Activated T-cell treated with anti-CD3 and anti-CD28 coated beads, Interleukin-2, amount 50 U/mL, for 72 hours (primary cell): Measurements from ENCODE around the gene DNAH8. TPM values are rescaled to one million over a fixed set of nuclear protein-coding genes. Genes with fewer than 3 reads are reported as not detected.

Experiments used
- ATAC-seq, 2 donors: fragments of 150-1000 bp; cut with Tn5 transposase; replicated peaks in 1 of 2; 2 replicates each; pipeline ENCODE4 v1.10.0; 2021; ENCODE audit warnings: moderate library complexity in 2 of 2, mild to moderate bottlenecking in 1 of 2
- DNase-seq, 2 donors: peaks; one replicate each; pipeline ENCODE4 v3.0.0; 2021 to 2022; ENCODE audit warnings: mixed read lengths in 1 of 2
- H3K27ac Mint-ChIP-seq: one replicate; pipeline ENCODE4 v1.8.0; 2022; ENCODE audit warnings: mild to moderate bottlenecking, moderate library complexity, mixed read lengths
- H3K27me3 Mint-ChIP-seq: one replicate; pipeline ENCODE4 v1.8.0; 2022; ENCODE audit warnings: low read depth, mixed read lengths
- H3K36me3 Mint-ChIP-seq, 2 donors: one replicate each; pipeline ENCODE4 v1.8.0; 2022; ENCODE audit warnings: mixed read lengths in 2 of 2, mild to moderate bottlenecking in 1 of 2; ENCODE audit not compliant: insufficient read depth in 2 of 2
- H3K4me1 Mint-ChIP-seq: one replicate; pipeline ENCODE4 v1.8.0; 2022; ENCODE audit warnings: low read depth, mixed read lengths
- H3K4me3 Mint-ChIP-seq, 2 donors: one replicate each; pipeline ENCODE4 v1.8.0; 2022; ENCODE audit warnings: mild to moderate bottlenecking in 2 of 2, mixed read lengths in 2 of 2, moderate library complexity in 2 of 2
- H3K9me3 Mint-ChIP-seq, 2 donors: one replicate each; pipeline ENCODE4 v1.8.0; 2022; ENCODE audit warnings: mixed read lengths in 2 of 2
- total RNA-seq, 2 donors: library from RNA; stranded (reverse); gene quantifications; one replicate each; pipeline ENCODE4 v1.2.3, GENCODE V29; 2022

Gene DNAH8
- total RNA-seq, 2 donors from 2014 or later: 0.02 to 0.41 TPM

- Mint-ChIP-seq H3K27ac (no peak within 1 kb of the TSS), H3K4me3 (peak within 1 kb of the TSS; percentile 85 to 89), H3K27me3 (peaks cover 38% of the 10 kb centered on the region), H3K4me1 (peaks cover 32% of the 10 kb centered on the region), H3K36me3 (no peaks in the 10 kb centered on the region), H3K9me3 (no peaks in the 10 kb centered on the region)
- ATAC-seq (peak; percentile 57 to 60), DNase-seq (peak; percentile 30 to 33)
Measured at GRCh38 chr6:39048481-39049399, 333.6 kb downstream of the DNAH8 start, which contains the start of gene GLP1R. GLP1R (plus strand) TSS chr6:39048781; CDS start chr6:39048841, 60 bp downstream.

GRCh38 chr6:39049575-39050283 is 334.6 kb downstream of the DNAH8 start:
- H3K9me3 Mint-ChIP-seq: no peaks in the 10 kb centered on the region
- H3K27me3 Mint-ChIP-seq: peaks cover 38% of the 10 kb centered on the region
- ATAC-seq (no peak), DNase-seq (no peak)
- peak overlapping the region; percentile 85 to 89 for H3K4me3 Mint-ChIP-seq
- peaks cover 32% of the 10 kb centered on the region for H3K4me1 Mint-ChIP-seq
- no peaks in the 10 kb centered on the region for H3K36me3 Mint-ChIP-seq
- H3K27ac Mint-ChIP-seq: no peak overlapping the region

GRCh38 chr6:39050453-39051112 is 335.5 kb downstream of the DNAH8 start:
- no peaks in the 10 kb centered on the region for H3K36me3 Mint-ChIP-seq
- DNase-seq (peak; percentile 20 to 44), ATAC-seq (peak; percentile 80 to 81)
- no peaks in the 10 kb centered on the region for H3K9me3 Mint-ChIP-seq
- peak overlapping the region; percentile 92 for H3K27ac Mint-ChIP-seq
- H3K4me3 Mint-ChIP-seq: peak overlapping the region; percentile 85 to 89
- peaks cover 32% of the 10 kb centered on the region for H3K4me1 Mint-ChIP-seq
- H3K27me3 Mint-ChIP-seq: peaks cover 38% of the 10 kb centered on the region

- H3K9me3 Mint-ChIP-seq: no peaks in the 10 kb centered on the region
- peak overlapping the region; percentile 85 to 89 for H3K4me3 Mint-ChIP-seq
- H3K4me1 Mint-ChIP-seq: peaks cover 32% of the 10 kb centered on the region
- H3K27me3 Mint-ChIP-seq: peaks cover 35% of the 10 kb centered on the region
- no peaks in the 10 kb centered on the region for H3K36me3 Mint-ChIP-seq
- DNase-seq (no peak), ATAC-seq (no peak)
- H3K27ac Mint-ChIP-seq: no peak overlapping the region
Measured at GRCh38 chr6:39051399-39052122, 336.4 kb downstream of the DNAH8 start.

- H3K36me3 Mint-ChIP-seq: no peaks in the 10 kb centered on the region
- H3K4me1 Mint-ChIP-seq: peaks cover 32% of the 10 kb centered on the region
- H3K27me3 Mint-ChIP-seq: peaks cover 20% of the 10 kb centered on the region
- H3K4me3 Mint-ChIP-seq: no peak overlapping the region
- no peak for DNase-seq
- H3K9me3 Mint-ChIP-seq: no peaks in the 10 kb centered on the region
- no peak for ATAC-seq
- no peak overlapping the region for H3K27ac Mint-ChIP-seq
Measured at GRCh38 chr6:39053016-39053624, 338.0 kb downstream of the DNAH8 start.

GRCh38 chr6:39053854-39054576 is 338.9 kb downstream of the DNAH8 start:
- no peaks in the 10 kb centered on the region for H3K36me3 Mint-ChIP-seq
- peaks cover 31% of the 10 kb centered on the region for H3K4me1 Mint-ChIP-seq
- no peak overlapping the region for H3K27ac Mint-ChIP-seq
- ATAC-seq (no peak), DNase-seq (no peak)
- no peaks in the 10 kb centered on the region for H3K9me3 Mint-ChIP-seq
- H3K4me3 Mint-ChIP-seq: no peak overlapping the region
- H3K27me3 Mint-ChIP-seq: peaks cover 19% of the 10 kb centered on the region

GRCh38 chr6:39054577-39055142 is 339.5 kb downstream of the DNAH8 start:
- H3K27ac Mint-ChIP-seq: no peak overlapping the region
- no peaks in the 10 kb centered on the region for H3K9me3 Mint-ChIP-seq
- H3K27me3 Mint-ChIP-seq: peaks cover 13% of the 10 kb centered on the region
- peaks cover 25% of the 10 kb centered on the region for H3K4me1 Mint-ChIP-seq
- DNase-seq (no peak), ATAC-seq (no peak)
- no peaks in the 10 kb centered on the region for H3K36me3 Mint-ChIP-seq
- H3K4me3 Mint-ChIP-seq: no peak overlapping the region

GRCh38 chr6:39055661-39056060 is 340.6 kb downstream of the DNAH8 start:
- Mint-ChIP-seq H3K4me1 (peaks cover 15% of the 10 kb centered on the region), H3K27ac (no peak overlapping the region), H3K36me3 (no peaks in the 10 kb centered on the region), H3K9me3 (no peaks in the 10 kb centered on the region), H3K4me3 (no peak overlapping the region), H3K27me3 (peaks cover 6% of the 10 kb centered on the region)
- no peak for DNase-seq
- no peak for ATAC-seq

GRCh38 chr6:39056191-39056590 is 341.1 kb downstream of the DNAH8 start:
- no peaks in the 10 kb centered on the region for H3K36me3 Mint-ChIP-seq
- H3K27ac Mint-ChIP-seq: no peak overlapping the region
- H3K9me3 Mint-ChIP-seq: no peaks in the 10 kb centered on the region
- peaks cover 6% of the 10 kb centered on the region for H3K27me3 Mint-ChIP-seq
- no peak overlapping the region for H3K4me3 Mint-ChIP-seq
- DNase-seq: no peak
- no peak for ATAC-seq
- peaks cover 10% of the 10 kb centered on the region for H3K4me1 Mint-ChIP-seq

GRCh38 chr6:39056681-39057080 is 341.6 kb downstream of the DNAH8 start:
- H3K27me3 Mint-ChIP-seq: peaks cover 5% of the 10 kb centered on the region
- no peak overlapping the region for H3K27ac Mint-ChIP-seq
- no peak for DNase-seq
- no peaks in the 10 kb centered on the region for H3K36me3 Mint-ChIP-seq
- H3K4me1 Mint-ChIP-seq: peaks cover 5% of the 10 kb centered on the region
- H3K9me3 Mint-ChIP-seq: no peaks in the 10 kb centered on the region
- no peak overlapping the region for H3K4me3 Mint-ChIP-seq
- ATAC-seq: no peak

GRCh38 chr6:39057251-39058155 is 342.4 kb downstream of the DNAH8 start:
- ATAC-seq: no peak
- no peaks in the 10 kb centered on the region for H3K36me3 Mint-ChIP-seq
- no peak overlapping the region for H3K27ac Mint-ChIP-seq
- no peak overlapping the region for H3K4me3 Mint-ChIP-seq
- no peaks in the 10 kb centered on the region for H3K9me3 Mint-ChIP-seq
- DNase-seq: no peak
- no peaks in the 10 kb centered on the region for H3K4me1 Mint-ChIP-seq
- no peaks in the 10 kb centered on the region for H3K27me3 Mint-ChIP-seq
